ENCODE measurements around the gene GSN. TPM values are rescaled to one million over a fixed set of nuclear protein-coding genes. Genes with fewer than 3 reads are reported as not detected.

Gene GSN
- total and polyA plus RNA-seq, 2 of the 13 experiments (the other 11 are each of a cell fraction or from before 2014, with no cell fraction given) = 294 to 307 TPM

DNA sequence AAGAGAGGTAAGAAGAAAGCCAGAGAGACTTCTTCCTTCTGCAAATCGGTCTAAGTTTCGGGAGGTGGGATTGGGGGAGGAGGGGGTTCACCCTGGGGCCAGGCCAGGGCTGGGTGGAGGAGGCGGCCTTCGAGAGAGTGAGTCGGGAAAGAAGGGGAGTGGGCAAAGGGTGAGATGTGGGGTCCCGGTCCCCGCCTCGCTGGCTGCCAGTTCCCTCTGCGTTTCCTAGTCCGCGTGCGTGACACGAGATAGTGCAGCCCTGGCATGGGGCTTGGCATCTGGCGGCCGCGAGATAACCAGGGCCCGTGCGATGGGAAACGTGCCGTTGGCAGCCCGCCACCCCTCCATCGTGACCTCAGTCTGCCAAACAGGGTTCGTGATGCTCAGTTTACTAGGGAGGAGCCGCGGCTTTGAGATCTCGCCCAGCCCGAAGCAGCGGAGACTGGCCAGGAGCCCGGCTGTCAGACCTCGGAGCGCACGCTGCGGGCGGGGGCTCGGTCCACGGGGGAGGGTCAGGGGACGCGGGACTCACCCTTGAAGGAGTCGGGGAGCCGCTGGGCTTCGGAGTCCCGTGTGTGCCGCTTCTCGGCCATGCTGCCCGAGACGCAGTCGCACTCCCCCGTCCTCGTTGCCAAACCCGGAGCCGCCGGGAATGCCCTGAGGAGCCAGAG lies 101.8 kb downstream of the GSN start, which contains the start of gene STOM (continued):
- TF ChIP-seq, protein P1, sequence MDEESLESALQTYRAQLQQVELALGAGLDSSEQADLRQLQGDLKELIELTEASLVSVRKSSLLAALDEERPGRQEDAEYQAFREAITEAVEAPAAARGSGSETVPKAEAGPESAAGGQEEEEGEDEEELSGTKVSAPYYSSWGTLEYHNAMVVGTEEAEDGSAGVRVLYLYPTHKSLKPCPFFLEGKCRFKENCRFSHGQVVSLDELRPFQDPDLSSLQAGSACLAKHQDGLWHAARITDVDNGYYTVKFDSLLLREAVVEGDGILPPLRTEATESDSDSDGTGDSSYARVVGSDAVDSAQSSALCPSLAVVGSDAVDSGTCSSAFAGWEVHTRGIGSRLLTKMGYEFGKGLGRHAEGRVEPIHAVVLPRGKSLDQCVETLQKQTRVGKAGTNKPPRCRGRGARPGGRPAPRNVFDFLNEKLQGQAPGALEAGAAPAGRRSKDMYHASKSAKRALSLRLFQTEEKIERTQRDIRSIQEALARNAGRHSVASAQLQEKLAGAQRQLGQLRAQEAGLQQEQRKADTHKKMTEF (CRISPR knock-in tag; IDR thresholded peaks at IDR 0.05) = peak; percentile 35; the same call in 1 of the 2 replicates
- no peak for TF ChIP-seq ZNF569 (CRISPR knock-in tag; IDR thresholded peaks at IDR 0.05; ENCODE audit: borderline replicate concordance)
- no peak for TF ChIP-seq REL (CRISPR knock-in tag; conservative IDR thresholded peaks at IDR 0.05)
- TF ChIP-seq, protein P2, sequence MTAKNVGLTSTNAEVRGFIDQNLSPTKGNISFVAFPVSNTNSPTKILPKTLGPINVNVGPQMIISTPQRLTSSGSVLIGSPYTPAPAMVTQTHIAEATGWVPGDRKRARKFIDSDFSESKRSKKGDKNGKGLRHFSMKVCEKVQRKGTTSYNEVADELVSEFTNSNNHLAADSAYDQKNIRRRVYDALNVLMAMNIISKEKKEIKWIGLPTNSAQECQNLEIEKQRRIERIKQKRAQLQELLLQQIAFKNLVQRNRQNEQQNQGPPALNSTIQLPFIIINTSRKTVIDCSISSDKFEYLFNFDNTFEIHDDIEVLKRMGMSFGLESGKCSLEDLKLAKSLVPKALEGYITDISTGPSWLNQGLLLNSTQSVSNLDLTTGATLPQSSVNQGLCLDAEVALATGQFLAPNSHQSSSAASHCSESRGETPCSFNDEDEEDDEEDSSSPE (CRISPR knock-in tag; IDR thresholded peaks at IDR 0.05) = 0 out of 2 replicates have a peak, but pooled peaks have one; percentile 7
- TF ChIP-seq MYNN (CRISPR knock-in tag; IDR thresholded peaks at IDR 0.05; ENCODE audit: low read depth) = no peak
- TF ChIP-seq SP5 (CRISPR knock-in tag; IDR thresholded peaks at IDR 0.05; ENCODE audit: borderline replicate concordance, low read depth) = no peak
- 0 out of 2 replicates have a peak, but pooled peaks have one; percentile 6 for TF ChIP-seq RFXAP (CRISPR knock-in tag; IDR thresholded peaks at IDR 0.05; ENCODE audit: borderline replicate concordance)
- no peak for TF ChIP-seq TP53 (CRISPR knock-in tag; conservative IDR thresholded peaks at IDR 0.05)
- peak; percentile 54; the same call in 1 of the 2 replicates for TF ChIP-seq ZNF441 (CRISPR knock-in tag; IDR thresholded peaks at IDR 0.05; ENCODE audit: borderline replicate concordance)
- TF ChIP-seq BRD4 (CRISPR knock-in tag; IDR thresholded peaks at IDR 0.05) = no peak
- TF ChIP-seq LCORL (IDR thresholded peaks at IDR 0.05) = no peak
- TF ChIP-seq LCORL (CRISPR knock-in tag; IDR thresholded peaks at IDR 0.05) = 0 out of 2 replicates have a peak, but pooled peaks have one; percentile 59
- TF ChIP-seq, protein P3, sequence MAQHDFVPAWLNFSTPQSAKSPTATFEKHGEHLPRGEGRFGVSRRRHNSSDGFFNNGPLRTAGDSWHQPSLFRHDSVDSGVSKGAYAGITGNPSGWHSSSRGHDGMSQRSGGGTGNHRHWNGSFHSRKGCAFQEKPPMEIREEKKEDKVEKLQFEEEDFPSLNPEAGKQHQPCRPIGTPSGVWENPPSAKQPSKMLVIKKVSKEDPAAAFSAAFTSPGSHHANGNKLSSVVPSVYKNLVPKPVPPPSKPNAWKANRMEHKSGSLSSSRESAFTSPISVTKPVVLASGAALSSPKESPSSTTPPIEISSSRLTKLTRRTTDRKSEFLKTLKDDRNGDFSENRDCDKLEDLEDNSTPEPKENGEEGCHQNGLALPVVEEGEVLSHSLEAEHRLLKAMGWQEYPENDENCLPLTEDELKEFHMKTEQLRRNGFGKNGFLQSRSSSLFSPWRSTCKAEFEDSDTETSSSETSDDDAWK (CRISPR knock-in tag; IDR thresholded peaks at IDR 0.05) = no peak
- TF ChIP-seq ZNF891 (CRISPR knock-in tag; IDR thresholded peaks at IDR 0.05) = no peak; the same call in 1 of the 2 replicates
- peak; percentile 56; the same call in 1 of the 2 replicates for TF ChIP-seq ZBTB38 (CRISPR knock-in tag; IDR thresholded peaks at IDR 0.05)
- TF ChIP-seq, protein P4, sequence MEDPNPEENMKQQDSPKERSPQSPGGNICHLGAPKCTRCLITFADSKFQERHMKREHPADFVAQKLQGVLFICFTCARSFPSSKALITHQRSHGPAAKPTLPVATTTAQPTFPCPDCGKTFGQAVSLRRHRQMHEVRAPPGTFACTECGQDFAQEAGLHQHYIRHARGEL (CRISPR knock-in tag; IDR thresholded peaks at IDR 0.05) = peak; percentile 54; the same call in 1 of the 2 replicates
- TF ChIP-seq TOPORS (CRISPR knock-in tag; IDR thresholded peaks at IDR 0.05) = no peak; the same call in 1 of the 2 replicates
- TF ChIP-seq, protein P5, sequence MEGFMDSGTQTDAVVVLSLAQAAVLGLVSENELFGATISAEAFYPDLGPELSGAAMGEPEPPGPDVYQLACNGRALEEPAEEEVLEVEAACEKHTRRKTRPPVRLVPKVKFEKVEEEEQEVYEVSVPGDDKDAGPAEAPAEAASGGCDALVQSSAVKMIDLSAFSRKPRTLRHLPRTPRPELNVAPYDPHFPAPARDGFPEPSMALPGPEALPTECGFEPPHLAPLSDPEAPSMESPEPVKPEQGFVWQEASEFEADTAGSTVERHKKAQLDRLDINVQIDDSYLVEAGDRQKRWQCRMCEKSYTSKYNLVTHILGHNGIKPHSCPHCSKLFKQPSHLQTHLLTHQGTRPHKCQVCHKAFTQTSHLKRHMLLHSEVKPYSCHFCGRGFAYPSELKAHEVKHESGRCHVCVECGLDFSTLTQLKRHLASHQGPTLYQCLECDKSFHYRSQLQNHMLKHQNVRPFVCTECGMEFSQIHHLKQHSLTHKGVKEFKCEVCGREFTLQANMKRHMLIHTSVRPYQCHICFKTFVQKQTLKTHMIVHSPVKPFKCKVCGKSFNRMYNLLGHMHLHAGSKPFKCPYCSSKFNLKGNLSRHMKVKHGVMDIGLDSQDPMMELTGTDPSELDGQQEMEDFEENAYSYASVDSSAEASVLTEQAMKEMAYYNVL (CRISPR knock-in tag; IDR thresholded peaks at IDR 0.05; ENCODE audit: borderline replicate concordance) = no peak
- no peak for TF ChIP-seq ZNF746 (CRISPR knock-in tag; IDR thresholded peaks at IDR 0.05)
- no peak for TF ChIP-seq HCFC1 (IDR thresholded peaks at IDR 0.05; ENCODE audit: low read depth, low read length)
- TF ChIP-seq, protein P6, sequence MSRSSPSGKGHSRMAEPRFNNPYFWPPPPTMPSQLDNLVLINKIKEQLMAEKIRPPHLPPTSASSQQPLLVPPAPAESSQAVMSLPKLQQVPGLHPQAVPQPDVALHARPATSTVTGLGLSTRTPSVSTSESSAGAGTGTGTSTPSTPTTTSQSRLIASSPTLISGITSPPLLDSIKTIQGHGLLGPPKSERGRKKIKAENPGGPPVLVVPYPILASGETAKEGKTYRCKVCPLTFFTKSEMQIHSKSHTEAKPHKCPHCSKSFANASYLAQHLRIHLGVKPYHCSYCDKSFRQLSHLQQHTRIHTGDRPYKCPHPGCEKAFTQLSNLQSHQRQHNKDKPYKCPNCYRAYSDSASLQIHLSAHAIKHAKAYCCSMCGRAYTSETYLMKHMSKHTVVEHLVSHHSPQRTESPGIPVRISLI (CRISPR knock-in tag; IDR thresholded peaks at IDR 0.05; ENCODE audit: borderline replicate concordance) = no peak
- no peak for TF ChIP-seq NFIB (CRISPR knock-in tag; IDR thresholded peaks at IDR 0.05; ENCODE audit: borderline replicate concordance)
- no peak for TF ChIP-seq HMG20B (CRISPR knock-in tag; conservative IDR thresholded peaks at IDR 0.05)

All from HepG2 (cell line).